GM12874 (cell line): ENCODE measurements around the gene CHGA.
A peak's percentile ranks its signal among the peaks of the same experiment; 100 is the strongest.

Experiments
- TF ChIP-seq, protein P1 (sequence below): IDR thresholded peaks from 2 replicates; pipeline ENCODE4 v1.5.1; 2011; ENCODE audit warnings: low read depth, mild to moderate bottlenecking, control low read depth, low read length, moderate library complexity; ENCODE audit not compliant: insufficient read depth

Gene CHGA

DNA sequence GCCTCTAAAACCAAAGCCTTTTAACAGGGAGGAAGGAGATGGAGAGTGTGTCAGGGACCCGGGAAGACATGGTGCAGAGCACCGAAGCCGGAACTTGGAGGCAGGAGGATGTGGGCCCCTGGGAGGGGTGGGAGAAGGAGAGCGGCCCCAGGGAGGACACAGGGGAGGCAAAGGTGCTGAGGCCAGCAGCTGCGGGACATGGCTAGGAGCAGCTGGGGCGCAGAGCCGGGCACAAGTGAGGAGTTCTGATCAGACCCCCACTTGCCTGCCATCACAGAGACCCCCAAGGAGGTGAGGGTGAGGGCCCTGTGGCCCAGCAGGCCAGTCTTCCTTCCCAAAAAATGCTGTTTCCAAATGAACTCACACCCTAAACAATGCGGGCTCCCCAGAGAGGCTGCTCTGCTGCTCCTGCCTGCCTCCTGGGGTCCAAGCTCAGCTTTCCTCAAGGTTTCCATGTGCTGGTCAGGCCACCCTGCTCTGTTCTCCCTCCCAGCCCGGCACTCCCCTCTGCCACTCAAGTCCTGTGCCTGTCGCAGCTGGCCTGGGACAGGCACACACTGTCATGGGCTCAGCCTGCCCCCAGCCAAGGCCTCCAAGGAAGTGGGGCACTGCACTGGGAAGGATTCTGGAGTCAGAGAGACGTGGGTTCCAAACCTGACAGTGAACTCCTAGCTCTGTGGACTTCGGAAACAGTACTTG is 24.0 kb downstream of the CHGA start:
- TF ChIP-seq, protein P1, sequence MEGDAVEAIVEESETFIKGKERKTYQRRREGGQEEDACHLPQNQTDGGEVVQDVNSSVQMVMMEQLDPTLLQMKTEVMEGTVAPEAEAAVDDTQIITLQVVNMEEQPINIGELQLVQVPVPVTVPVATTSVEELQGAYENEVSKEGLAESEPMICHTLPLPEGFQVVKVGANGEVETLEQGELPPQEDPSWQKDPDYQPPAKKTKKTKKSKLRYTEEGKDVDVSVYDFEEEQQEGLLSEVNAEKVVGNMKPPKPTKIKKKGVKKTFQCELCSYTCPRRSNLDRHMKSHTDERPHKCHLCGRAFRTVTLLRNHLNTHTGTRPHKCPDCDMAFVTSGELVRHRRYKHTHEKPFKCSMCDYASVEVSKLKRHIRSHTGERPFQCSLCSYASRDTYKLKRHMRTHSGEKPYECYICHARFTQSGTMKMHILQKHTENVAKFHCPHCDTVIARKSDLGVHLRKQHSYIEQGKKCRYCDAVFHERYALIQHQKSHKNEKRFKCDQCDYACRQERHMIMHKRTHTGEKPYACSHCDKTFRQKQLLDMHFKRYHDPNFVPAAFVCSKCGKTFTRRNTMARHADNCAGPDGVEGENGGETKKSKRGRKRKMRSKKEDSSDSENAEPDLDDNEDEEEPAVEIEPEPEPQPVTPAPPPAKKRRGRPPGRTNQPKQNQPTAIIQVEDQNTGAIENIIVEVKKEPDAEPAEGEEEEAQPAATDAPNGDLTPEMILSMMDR, result no peak

DNA sequence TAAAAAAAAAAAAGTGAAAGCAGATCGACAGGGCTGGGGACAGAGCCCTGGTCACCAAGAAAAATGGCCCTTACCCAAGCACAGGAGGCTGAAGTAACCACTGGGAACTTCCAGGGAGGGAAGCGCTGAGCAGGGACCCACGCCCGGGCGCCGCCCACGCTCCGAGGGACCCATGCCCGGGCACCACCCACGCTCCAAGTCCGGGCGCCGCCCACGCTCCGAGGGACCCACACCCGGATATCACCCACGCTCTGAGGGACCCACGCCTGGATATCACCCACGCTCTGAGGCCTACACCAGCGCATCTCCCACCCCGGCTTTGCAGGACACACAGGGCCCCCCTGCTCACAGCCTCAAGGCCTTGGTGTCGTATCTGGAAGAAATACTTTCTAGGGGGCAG is 25.7 kb downstream of the CHGA start:
- TF ChIP-seq, protein P1, result no peak

DNA sequence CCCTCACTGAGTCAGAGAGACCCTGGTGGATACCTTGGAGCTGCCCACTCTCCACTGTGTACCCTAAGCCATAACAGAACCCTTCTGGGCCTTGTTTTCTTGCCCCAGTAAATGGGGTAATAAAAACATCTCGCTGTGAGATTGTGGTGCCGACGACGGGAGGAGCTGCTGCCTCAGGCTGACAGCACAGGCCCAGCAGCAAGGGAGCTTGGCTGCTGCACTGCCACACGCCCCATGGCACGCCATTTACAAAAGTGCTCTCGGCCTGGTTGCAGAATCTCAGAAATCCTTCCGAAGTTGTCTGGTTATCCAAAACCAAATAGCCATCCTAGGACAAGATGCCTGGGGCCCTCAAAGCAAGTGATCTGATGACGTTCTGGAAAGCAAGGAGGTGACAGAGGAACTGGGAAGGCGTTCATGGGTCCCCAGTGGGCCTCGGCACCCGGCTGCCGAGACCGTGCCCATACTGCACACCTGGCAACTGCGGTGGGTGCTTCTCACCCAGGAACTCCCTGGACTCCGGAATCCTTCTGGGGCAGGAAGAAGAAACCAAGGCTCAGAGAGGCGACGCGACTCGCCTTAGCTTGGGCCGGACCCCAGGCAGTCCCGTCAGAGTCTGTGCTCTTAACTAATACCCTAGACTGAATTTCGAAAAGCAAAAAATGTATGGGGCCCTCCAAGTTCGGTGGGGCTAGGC is 26.7 kb downstream of the CHGA start:
- TF ChIP-seq, protein P1, result no peak

DNA sequence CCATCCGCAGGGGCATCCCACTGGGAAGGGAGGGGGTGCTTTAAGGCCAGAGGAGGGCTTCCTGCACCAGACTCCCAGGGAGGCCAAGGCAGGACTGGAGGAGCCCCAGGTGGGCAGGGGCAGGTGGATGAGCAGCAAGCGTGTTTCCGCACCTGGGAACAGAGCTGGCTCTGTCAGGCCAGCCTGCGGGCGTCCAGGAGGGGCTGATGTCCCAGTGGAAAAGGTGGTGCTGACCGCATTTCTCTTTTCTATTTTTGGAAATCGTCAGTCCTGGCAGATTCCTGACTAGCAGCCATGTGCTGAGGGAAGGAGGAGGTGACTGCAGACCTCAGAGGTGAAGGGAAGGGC is 27.2 kb downstream of the CHGA start:
- TF ChIP-seq, protein P1, result no peak

DNA sequence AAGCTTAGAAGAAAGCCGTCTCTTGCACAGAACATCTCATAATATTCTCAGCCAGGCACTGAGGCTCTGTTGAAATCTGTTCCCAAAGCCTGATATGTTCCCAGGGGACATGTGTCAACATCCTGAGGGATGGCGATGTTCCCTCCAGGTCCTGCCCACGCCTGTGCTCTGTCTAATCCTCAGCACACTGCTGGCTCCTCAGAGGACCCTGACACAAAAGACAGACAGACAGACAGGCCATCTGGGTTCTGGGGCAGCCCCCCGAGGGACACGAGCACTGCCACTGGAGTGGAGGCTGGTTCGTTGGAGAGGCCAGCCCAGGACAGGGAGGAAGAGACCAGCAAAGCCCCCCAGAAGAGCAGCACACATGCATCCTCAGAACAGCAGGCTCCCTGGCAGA is 27.8 kb downstream of the CHGA start:
- TF ChIP-seq, protein P1, result no peak

DNA sequence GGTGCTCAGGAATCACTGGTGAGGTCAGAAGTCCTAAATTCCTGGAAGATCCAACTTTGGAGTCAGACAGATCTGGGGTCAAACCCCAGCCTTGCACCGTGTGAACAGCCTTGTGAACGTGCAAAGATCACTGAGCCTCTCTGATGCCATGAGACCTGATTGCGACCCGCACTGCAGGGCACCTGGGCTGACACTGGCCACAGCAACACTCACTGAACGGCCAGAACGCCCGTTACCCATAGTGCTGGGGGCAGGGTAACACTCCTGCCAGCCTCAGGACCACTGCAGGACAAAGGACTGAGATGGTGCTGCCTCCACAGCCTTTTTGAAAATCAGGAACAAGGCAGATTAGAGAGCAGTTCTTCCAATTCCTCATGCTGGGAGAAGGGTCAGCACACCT is 28.3 kb downstream of the CHGA start:
- TF ChIP-seq, protein P1, result no peak

DNA sequence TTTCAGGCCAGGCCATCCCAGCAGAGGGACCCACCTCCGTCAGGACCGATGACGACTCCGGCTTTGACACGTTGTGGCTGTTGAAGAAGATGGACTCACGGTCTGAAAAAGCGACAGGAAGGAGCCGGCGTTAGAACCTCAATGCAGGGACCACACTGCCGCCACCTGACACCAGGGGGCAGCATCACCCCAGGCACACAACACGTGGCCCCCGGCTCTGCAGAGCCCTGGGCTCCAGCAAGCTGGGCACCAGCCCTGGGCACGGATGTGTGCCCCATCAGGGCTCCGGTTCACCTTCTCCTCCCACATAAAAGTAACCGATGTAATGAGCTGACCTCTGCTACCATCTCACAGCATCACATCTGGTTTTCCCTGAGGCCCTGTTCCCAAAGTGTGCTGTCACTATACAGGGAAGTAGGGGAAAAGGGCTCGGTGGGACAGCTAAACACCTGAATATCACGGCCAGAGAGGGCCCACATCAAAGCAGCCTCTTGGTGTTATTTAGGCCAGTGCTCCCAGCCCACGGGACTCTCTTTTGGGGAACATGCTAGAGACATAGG is 29.0 kb downstream of the CHGA start:
- TF ChIP-seq, protein P1, result peak; percentile 94
